ENCODE data around the gene ADCY5.
A peak's percentile ranks its signal among the peaks of the same experiment; 100 is the strongest.

The ADCY5 gene

DNA sequence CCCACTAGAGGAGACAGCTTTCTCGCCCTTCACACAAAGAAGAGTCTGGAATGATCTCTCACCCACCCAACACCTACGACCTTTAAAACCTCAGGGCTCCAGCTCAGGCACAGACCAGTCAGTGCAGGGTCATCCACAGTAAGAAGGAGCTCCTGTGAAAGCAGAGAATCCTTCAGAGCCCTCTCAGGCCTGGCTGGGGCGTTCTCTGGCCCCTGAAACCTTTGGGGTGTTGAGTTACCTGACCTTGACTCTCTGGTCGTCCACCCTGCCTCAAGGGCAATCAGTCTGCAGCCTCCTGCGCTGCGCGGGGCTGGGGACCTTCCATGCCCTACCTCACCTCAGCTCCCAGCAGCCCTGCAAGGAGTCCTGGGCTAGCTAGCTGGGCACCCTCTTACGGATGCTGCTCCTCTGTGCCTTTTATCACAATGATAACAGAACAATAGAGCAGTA, 106.2 kb downstream of the ADCY5 start:
- DNase-seq (ENCODE audit: low read depth) = no peak

- DNase-seq (ENCODE audit: low read depth) = no peak
Measured at GRCh38 chr3:123341871-123342630, 106.8 kb downstream of the ADCY5 start.

DNA sequence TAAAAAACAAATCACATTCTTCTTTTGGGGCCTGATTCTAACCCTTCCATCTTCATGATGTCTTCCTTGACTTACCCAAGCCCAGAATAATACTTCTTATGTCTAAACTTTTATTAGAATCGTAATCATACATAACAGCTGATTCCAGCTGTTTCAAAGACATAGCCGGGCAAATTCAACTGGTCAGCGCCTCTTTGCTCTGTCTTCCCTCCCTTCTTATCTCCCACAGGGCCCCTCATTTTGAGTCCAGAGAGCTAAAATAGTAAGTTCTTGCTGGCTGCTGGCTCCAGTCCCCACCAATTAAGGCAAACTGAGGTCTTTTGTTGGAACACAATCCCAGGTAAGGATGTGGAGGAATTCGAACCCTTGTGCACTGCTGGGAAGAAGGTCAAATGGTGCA, 108.6 kb downstream of the ADCY5 start:
- DNase-seq (ENCODE audit: low read depth) = no peak

DNA sequence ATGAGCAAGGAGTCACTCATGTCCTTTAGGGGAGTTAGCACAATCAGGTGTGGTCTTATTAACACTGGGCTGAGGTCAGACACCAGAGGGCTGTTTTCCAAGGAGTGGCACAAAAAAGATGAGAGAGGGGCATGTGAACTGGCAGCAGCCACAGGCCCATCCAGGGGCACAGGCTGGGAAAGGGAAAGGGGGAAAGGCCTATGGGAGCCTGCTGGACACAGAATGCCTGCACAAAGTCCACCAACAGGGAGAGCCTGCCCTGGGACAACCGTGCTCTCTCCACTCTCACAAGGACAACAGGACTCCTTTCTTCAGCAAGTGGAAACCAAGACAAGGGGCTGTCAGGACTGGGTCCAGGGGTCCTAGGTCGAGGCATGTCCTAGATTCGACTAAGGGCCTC, 109.6 kb downstream of the ADCY5 start:
- no peak for DNase-seq (ENCODE audit: low read depth)

DNA sequence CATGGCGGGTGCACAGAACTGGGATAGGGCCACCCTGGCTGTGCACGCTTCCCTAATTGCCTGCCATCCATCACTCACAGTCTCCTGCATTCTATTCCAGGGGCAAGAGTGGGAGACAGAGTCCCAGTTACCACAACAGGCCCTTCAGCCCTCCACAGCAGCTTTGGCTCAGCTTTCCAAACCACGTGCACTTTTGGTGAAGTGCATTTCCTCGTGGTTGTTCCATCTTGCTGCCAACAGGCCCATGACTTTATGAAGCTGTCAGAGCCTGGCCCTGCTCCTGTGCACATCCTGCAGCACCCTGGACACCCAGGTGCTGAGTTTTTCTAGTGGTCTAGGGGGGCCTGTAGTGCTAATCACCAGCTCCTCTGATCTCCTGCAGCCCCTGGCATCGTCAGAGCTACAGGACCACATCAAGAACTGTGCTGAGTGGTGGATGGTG, 110.2 kb downstream of the ADCY5 start:
- DNase-seq (ENCODE audit: low read depth) = no peak

DNA sequence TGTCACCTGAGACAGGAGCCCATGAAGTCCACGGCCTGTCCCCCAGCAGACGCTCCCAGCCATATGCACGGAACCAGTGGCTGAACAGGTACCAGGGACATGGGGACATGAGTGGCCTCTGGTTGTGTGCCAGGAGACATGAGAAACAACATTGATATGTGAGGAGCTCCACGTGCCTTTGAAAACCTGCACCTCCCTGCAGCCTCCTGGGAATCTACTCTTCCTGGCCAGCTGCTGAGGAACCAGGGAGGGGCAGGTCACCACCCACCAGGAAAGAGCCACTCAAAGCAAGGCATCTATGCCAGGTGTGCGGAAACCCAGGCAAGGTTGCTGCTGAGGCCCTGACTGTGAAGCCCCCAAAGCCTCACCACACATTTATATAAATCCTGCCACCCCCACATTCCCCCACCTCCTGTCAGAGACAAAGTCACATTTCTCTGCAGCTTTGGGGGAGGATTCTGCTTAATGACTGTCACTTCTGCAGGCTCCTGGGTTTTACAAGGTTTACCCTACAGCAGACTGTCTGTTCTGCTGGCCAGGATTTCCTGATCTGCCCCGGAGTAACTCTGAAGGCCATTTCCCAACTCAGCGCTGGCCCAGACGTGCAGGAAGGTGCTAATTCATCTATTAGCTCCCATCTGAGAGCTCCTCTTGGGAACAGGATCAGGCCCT, 110.8 kb downstream of the ADCY5 start:
- no peak for DNase-seq (ENCODE audit: low read depth)

- no peak for DNase-seq (ENCODE audit: low read depth)
Measured at GRCh38 chr3:123337226-123337625, 111.7 kb downstream of the ADCY5 start.

DNA sequence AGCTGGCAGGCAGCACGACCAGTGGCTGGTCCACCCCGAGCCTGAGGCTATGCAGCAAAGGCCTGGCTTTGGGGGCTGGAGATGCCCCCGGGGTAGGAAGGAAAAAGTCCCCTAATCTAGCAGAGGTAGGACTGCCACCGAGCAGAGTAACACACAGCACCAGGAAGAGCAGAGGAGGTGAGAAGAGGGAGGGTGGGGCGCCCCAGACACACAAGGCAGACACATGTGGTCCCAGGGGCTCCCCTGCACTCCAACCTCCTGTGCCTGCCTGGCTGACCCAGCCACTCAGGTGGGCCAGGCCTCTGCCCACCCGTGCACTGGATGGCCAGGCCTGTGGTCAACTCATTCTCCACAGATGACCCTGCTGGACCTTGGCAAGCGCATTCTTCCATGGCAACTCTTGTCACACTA, 112.4 kb downstream of the ADCY5 start:
- no peak for DNase-seq (ENCODE audit: low read depth)

DNA sequence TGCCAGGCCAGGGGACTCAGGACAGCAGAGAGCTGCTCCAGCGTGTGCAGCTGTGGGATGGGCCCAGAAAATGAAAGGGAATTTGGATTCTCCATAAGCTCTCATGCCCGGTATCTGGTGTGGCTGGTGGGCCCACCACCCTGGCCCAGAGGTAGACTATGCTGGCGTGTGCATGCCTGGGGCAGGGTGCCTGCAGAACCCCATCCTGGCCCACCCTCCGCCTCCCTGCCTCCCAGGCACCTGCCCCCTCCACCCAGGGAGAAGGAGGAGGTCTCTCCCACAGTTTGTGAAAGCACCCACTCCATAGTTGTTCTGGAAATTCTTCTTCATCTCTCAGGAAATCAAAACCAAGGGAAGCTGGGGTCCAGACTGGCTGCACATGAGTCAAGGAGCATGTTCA, 112.9 kb downstream of the ADCY5 start:
- no peak for DNase-seq (ENCODE audit: low read depth)

- no peak for DNase-seq (ENCODE audit: low read depth)
Measured at GRCh38 chr3:123335007-123335670, 113.8 kb downstream of the ADCY5 start.

DNA sequence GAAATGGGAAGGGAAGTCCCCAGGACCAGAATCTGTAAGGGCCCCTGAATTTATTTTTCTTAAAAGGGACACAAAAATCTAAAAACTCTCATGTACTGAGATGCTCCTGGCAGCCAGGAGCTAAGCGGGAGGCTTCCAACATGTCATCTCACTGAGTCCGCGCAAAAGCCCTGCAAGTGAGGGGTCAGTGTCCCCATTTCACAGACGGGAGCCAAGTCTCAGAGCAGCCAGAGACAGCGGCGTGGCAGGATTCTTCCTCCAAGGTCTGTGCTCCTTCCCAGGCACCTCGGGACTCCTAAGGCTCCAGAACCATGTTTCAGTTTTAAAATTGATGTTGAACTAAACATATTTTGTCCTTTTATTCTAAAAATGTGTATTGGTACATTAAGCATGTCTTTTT, 114.8 kb downstream of the ADCY5 start:
- DNase-seq (ENCODE audit: low read depth) = no peak

- no peak for DNase-seq (ENCODE audit: low read depth)
Measured at GRCh38 chr3:123333401-123333800, 115.5 kb downstream of the ADCY5 start.

DNA sequence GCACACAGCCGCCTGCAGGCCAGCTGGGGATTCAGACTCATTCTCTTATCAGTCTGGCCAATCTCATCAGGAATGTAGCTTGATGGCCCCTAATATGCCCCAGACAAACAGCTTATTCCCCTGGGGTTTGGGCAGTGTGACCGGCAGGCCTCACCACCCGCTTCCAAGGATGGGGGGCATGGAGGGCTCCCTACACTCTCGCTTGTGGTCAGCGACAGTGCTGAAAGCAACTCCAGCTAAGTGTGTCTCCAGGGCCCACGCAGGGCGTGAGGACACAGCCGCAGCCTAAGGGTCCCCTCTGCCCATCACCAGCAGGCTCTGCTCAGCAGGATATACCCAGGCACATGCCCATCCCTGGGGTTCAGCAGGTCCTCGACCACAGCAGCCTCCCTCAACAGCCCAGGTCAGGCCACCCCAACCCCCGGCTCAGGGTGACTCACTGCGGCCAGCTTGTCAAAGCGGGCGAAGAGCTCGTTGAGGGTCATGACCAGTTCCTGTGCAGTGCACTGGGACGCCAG, 116.7 kb downstream of the ADCY5 start:
- DNase-seq (ENCODE audit: low read depth) = no peak

- no peak for DNase-seq (ENCODE audit: low read depth)
Measured at GRCh38 chr3:123331651-123332050, 117.2 kb downstream of the ADCY5 start.

- DNase-seq (ENCODE audit: low read depth) = no peak
Measured at GRCh38 chr3:123331006-123331405, 117.9 kb downstream of the ADCY5 start.

DNA sequence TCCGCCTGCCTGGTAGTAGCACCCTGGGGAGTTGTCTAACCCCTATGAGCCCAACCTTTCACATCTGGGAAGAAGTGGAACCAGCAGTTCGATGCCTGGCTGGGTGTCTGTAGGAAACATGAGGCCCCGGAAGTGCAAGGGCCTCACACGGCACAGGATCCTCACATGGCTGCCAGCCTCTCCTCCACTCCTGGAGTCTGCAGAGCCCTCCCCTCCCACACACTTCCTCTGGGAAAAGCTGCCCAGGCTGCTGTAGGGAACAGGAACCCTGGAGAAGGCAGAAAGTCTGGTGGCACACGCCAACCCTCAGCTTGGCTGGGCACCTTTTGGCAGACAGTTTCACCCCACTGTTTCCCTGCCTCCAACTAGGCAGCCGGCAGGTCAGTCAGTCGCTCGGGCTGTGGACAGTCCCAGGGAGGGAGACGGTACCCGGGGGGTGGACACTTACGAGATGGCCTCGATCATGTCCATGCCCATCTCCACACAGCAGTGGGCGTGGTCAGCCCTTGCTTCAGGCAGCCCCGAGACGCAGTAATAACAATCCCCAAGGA, 118.4 kb downstream of the ADCY5 start:
- DNase-seq (ENCODE audit: low read depth) = no peak

DNA sequence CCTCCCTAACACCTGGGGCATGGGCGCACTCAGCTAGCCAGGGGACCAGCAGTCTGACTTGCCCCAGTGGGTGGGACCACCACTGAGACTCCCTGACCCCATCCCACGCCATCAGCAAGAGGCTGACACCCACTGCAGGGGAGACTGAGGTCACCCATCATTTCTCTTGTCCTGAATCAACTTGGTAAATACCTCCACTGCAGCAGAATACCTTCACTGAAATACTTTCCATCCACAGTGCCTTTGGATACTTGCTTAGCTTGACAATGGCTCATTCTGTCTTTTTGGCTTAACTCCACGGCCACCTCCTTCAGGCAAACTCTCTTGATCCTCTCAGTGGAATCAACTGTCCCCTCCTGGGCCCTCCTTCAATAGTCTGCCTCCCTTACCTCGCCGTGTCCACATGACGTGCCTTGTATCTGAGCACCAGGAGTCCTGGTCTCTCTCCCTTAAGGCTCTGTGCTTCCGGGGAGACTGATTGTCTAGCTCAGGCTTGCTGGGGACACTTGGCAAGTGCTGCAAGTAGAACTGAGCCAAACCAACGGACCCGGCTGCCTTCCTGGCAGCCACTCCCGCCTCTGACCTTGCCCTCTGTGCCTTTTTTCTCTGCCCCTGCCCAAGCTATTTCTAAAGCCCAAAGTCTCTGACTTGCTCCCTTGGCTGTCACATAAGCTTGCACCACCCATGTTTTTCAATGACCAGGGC, 119.1 kb downstream of the ADCY5 start:
- no peak for DNase-seq (ENCODE audit: low read depth)

- peak; percentile 18 for DNase-seq (ENCODE audit: low read depth)
Measured at GRCh38 chr3:123328851-123329635, 119.8 kb downstream of the ADCY5 start.

DNA sequence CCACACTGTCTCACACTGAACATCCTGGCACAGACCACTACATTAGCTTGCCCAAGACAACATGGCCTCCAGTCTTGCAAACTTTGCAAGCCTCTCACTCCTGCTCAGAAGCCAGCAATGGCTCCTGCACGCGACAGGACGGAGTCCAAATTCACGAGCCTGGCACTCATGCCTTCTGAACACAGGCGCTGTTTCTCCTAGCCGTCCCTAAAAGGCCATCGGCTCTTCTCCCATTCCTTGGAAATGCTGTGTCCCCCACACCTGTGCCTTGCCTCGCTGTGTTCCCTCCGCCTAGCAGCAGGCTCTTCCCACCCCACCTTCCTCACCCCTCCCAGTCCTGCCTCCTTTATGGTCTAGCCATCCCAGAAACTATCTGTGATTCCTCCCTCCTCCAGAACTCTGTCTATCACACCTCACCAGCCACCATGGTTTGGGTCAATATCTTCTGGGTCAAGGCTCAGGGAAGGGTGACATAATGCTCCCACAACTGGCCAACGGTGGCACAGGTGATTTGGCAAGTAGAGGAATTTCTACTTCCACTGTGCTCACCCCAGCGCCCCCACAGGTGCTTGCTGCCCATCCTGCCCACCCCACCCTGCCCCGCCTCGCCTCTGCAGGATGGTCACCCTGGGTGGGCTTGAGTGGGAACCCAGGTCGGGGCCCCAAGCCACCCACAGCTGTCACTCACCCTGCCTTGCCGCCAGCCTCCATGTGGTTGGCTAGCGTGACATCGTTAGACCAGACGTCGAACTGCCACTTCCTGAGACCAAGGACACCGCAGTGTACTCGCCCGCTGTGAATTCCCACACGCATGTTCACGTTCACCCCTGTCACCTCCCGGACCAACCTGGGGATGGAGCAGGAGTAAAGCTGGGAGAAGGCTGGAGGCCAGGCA, 120.7 kb downstream of the ADCY5 start:
- no peak for DNase-seq (ENCODE audit: low read depth)

- no peak for DNase-seq (ENCODE audit: low read depth)
Measured at GRCh38 chr3:123327480-123327879, 121.4 kb downstream of the ADCY5 start.
